H1 (cell line): Measurements from ENCODE around the gene HOXB9. TPM values are rescaled to one million over a fixed set of nuclear protein-coding genes. Genes with fewer than 3 reads are reported as not detected.

Source experiments
- CTCF ChIA-PET: fragments of 300-600 bp; sonication (Branson Sonifier 250); formaldehyde crosslinking; loops from one replicate; lab custom pipeline; 2021; ENCODE audit not compliant: partially characterized antibody; lab: Charles Lee
- POLR2A ChIA-PET: fragments of 300-600 bp; sonication (Branson Sonifier 250); formaldehyde crosslinking; loops from one replicate; lab custom pipeline; 2021; ENCODE audit warnings: inconsistent platforms; ENCODE audit not compliant: partially characterized antibody; lab: Charles Lee
- DNase-seq, 2 experiments: peaks; one replicate each; pipeline versions ENCODE4 v3.0.0 to v3.0.0-alpha.2; 2010 to 2022; ENCODE audit warnings: low spot score in 2 of 2, low read depth in 1 of 2, mixed read lengths in 1 of 2
- FAIRE-seq: peaks from 2 replicates; lab custom pipeline; 2011; peaks lifted over from hg19 to GRCh38; lab: Jason Lieb, UNC
- H2AFZ ChIP-seq: 2 replicates; pipeline ENCODE4 v1.8.1; 2012; ENCODE audit warnings: low read length, inconsistent platforms
- H2AK5ac ChIP-seq: 2 replicates; pipeline ENCODE4 v1.6.1; 2013; ENCODE audit warnings: low read depth, low read length
- H2BK120ac ChIP-seq: replicated peaks from 2 replicates; pipeline ENCODE3; 2013; ENCODE audit warnings: low read depth, low read length, inconsistent platforms
- H2BK12ac ChIP-seq: 2 replicates; pipeline ENCODE4 v1.6.1; 2013; ENCODE audit warnings: low read depth, low read length
- H2BK15ac ChIP-seq: 2 replicates; pipeline ENCODE4 v1.6.1; 2013; ENCODE audit warnings: low read length
- H2BK20ac ChIP-seq: 2 replicates; pipeline ENCODE4 v1.6.1; 2013; ENCODE audit warnings: low read length
- H2BK5ac ChIP-seq: 2 replicates; pipeline ENCODE4 v1.6.1; 2013; ENCODE audit warnings: low read depth, low read length
- H3K14ac ChIP-seq: 2 replicates; pipeline ENCODE4 v1.6.1; 2013; ENCODE audit warnings: inconsistent platforms; ENCODE audit not compliant: insufficient read length
- H3K18ac ChIP-seq: 2 replicates; pipeline ENCODE4 v1.6.1; 2013; ENCODE audit warnings: low read length; ENCODE audit errors: extremely low read depth
- H3K23ac ChIP-seq: 2 replicates; pipeline ENCODE4 v1.6.1; 2013; ENCODE audit warnings: inconsistent platforms; ENCODE audit not compliant: insufficient read length
- H3K23me2 ChIP-seq: 2 replicates; pipeline ENCODE4 v1.6.1; 2013; ENCODE audit warnings: low read depth, low read length
- H3K27ac ChIP-seq: 2 replicates; pipeline ENCODE4 v1.6.1; 2011; ENCODE audit warnings: low read depth, low read length, inconsistent platforms
- H3K27me3 ChIP-seq, 4 experiments: replicated peaks in 1 of 4; 1 replicate in 1 of 4; 2 replicates in 3 of 4; pipeline versions ENCODE4 v1.6.1 to v1.8.1; 2011 to 2013; ENCODE audit warnings: low read length in 3 of 4, mild to moderate bottlenecking in 3 of 4, inconsistent platforms in 2 of 4, mixed read lengths in 2 of 4, moderate library complexity in 1 of 4; ENCODE audit not compliant: control insufficient read depth in 3 of 4, insufficient read depth in 3 of 4; ENCODE audit errors: extremely low read depth in 1 of 4
- H3K36me3 ChIP-seq, 4 experiments: 2 replicates each; pipeline versions ENCODE4 v1.6.1 to v1.8.1; 2011 to 2013; ENCODE audit warnings: mild to moderate bottlenecking in 4 of 4, low read length in 3 of 4, moderate library complexity in 2 of 4, control low read depth in 1 of 4, inconsistent platforms in 1 of 4; ENCODE audit not compliant: insufficient read depth in 4 of 4, control insufficient read depth in 2 of 4
- H3K4ac ChIP-seq: replicated peaks from 2 replicates; pipeline ENCODE3; 2013; ENCODE audit warnings: low read length, low read depth, mixed read lengths, inconsistent platforms; ENCODE audit not compliant: insufficient read length
- H3K4me1 ChIP-seq, 4 experiments: replicated peaks in 1 of 4; 1 replicate in 1 of 4; 2 replicates in 3 of 4; pipeline versions ENCODE4 v1.6.1 to v1.8.1; 2011 to 2013; ENCODE audit warnings: low read length in 3 of 4, inconsistent platforms in 2 of 4, mixed read lengths in 1 of 4; ENCODE audit not compliant: insufficient read depth in 4 of 4, control insufficient read depth in 3 of 4
- H3K4me2 ChIP-seq, 2 experiments: 2 replicates each; pipeline versions ENCODE4 v1.6.1 to v1.8.1; 2011 to 2013; ENCODE audit warnings: low read depth in 2 of 2, low read length in 2 of 2, control low read depth in 1 of 2, inconsistent platforms in 1 of 2, mild to moderate bottlenecking in 1 of 2; ENCODE audit not compliant: insufficient read depth in 1 of 2
- H3K4me3 ChIP-seq, 4 experiments: fragments of 200-600, 300-600 bp in 1 of 4; sonication (generic), shearing (Covaris generic), sonication (Bioruptor Twin) in 1 of 4; 2 replicates each; pipeline versions ENCODE4 v1.5.1 to v1.8.1; 2011 to 2016; ENCODE audit warnings: low read length in 4 of 4, low read depth in 3 of 4, control low read depth in 2 of 4, inconsistent platforms in 2 of 4, mild to moderate bottlenecking in 2 of 4, mixed read lengths in 1 of 4, moderate library complexity in 1 of 4; ENCODE audit not compliant: insufficient read depth in 2 of 4; ENCODE audit errors: extremely low read depth in 1 of 4
- H3K56ac ChIP-seq: replicated peaks from 2 replicates; pipeline ENCODE3; 2013; ENCODE audit warnings: low read depth, mild to moderate bottlenecking, mixed read lengths, low read length, inconsistent platforms; ENCODE audit not compliant: insufficient read length
- H3K79me1 ChIP-seq: 2 replicates; pipeline ENCODE4 v1.6.1; 2013; ENCODE audit warnings: low read depth, low read length, control low read depth
- H3K79me2 ChIP-seq, 2 experiments: 2 replicates each; pipeline versions ENCODE4 v1.6.1 to v1.8.1; 2012 to 2013; ENCODE audit warnings: low read length in 2 of 2, mild to moderate bottlenecking in 2 of 2, inconsistent platforms in 1 of 2; ENCODE audit not compliant: insufficient read depth in 2 of 2, control insufficient read depth in 1 of 2
- H3K9ac ChIP-seq, 4 experiments: replicated peaks in 1 of 4; 1 replicate in 1 of 4; 2 replicates in 3 of 4; pipeline versions ENCODE4 v1.6.1 to v1.8.1; 2011 to 2013; ENCODE audit warnings: low read depth in 3 of 4, low read length in 3 of 4, control low read depth in 2 of 4, mild to moderate bottlenecking in 2 of 4, moderate library complexity in 2 of 4, inconsistent platforms in 1 of 4; ENCODE audit errors: extremely low read depth in 1 of 4
- H3K9me3 ChIP-seq, 2 experiments: 2 replicates each; pipeline versions ENCODE4 v1.6.1 to v1.8.1; 2012 to 2013; ENCODE audit warnings: mild to moderate bottlenecking in 2 of 2, moderate library complexity in 2 of 2, control low read depth in 1 of 2, inconsistent platforms in 1 of 2, low read depth in 1 of 2, low read length in 1 of 2, mixed read lengths in 1 of 2; ENCODE audit not compliant: insufficient read depth in 2 of 2
- H4K20me1 ChIP-seq, 2 experiments: replicated peaks in 1 of 2; 2 replicates each; pipeline versions ENCODE3 to v1.8.1; 2011 to 2013; ENCODE audit warnings: inconsistent platforms in 2 of 2, low read length in 2 of 2, mild to moderate bottlenecking in 1 of 2; ENCODE audit not compliant: insufficient read depth in 2 of 2, control insufficient read depth in 1 of 2
- H4K5ac ChIP-seq: 2 replicates; pipeline ENCODE4 v1.6.1; 2013; ENCODE audit warnings: low read length, low read depth, mixed read lengths, inconsistent platforms; ENCODE audit not compliant: insufficient read length
- H4K8ac ChIP-seq: 2 replicates; pipeline ENCODE4 v1.8.0; 2013; ENCODE audit warnings: mild to moderate bottlenecking, moderate library complexity, low read length, inconsistent platforms; ENCODE audit not compliant: insufficient read depth; ENCODE audit errors: extremely low read depth
- H4K91ac ChIP-seq: replicated peaks from 2 replicates; pipeline ENCODE3; 2013; ENCODE audit warnings: low read length, mixed read lengths, inconsistent platforms; ENCODE audit not compliant: insufficient read length
- CBX8 ChIP-seq: fragments of 300-800, 300-1000 bp; sonication (generic); IDR thresholded peaks from 2 replicates; pipeline ENCODE4 v1.7.1; 2016; ENCODE audit warnings: low read depth, low read length, borderline replicate concordance
- RNF2 ChIP-seq: fragments of 200-900, 300-1000 bp; sonication (generic); IDR thresholded peaks from 2 replicates; pipeline ENCODE4 v1.7.1; 2016; ENCODE audit warnings: borderline replicate concordance, low read depth, mild to moderate bottlenecking, antibody characterized with exemption, low read length; ENCODE audit not compliant: poor library complexity, severe bottlenecking; ENCODE audit errors: missing control alignments
- SIN3A ChIP-seq, 2 experiments: IDR thresholded peaks in 1 of 2; conservative IDR thresholded peaks in 1 of 2; 2 replicates each; pipeline ENCODE4 v1.6.1; 2011 to 2012; ENCODE audit warnings: low read length in 2 of 2, improper control_type of control experiment in 1 of 2, low read depth in 1 of 2, mild to moderate bottlenecking in 1 of 2
- WGBS, 2 experiments: shearing (Covaris generic) in 1 of 2; methylation state at CpG; one replicate each; pipeline versions ENCODE4 v1.1.6 to v1.1.7; 2013 to 2015; ENCODE audit warnings: low lambda C conversion rate in 2 of 2, mixed read lengths in 2 of 2, inconsistent platforms in 1 of 2, low coverage in 1 of 2, missing lambda C conversion rate in 1 of 2; ENCODE audit not compliant: insufficient replicate concordance in 2 of 2, insufficient coverage in 1 of 2, insufficient read length in 1 of 2; ENCODE audit errors: extremely low coverage in 1 of 2, missing lambda C conversion rate in 1 of 2; 5-methylcytosine and 5-hydroxymethylcytosine counted together
- polyA plus RNA-seq, 7 experiments: library from polyadenylated mRNA; depleted of rRNA in 3 of 7; stranded (reverse) in 5 of 7; unstranded in 2 of 7; fragments of >200 nt in 5 of 7; fragments of 200-250 nt in 2 of 7; gene quantifications; 1 replicate in 5 of 7; 2 replicates in 1 of 7; 4 replicates in 1 of 7; pipeline versions ENCODE4 v1.2.1 to v1.2.3, GENCODE V29; 2011 to 2013; ENCODE audit warnings: missing spikeins in 2 of 7, mixed read lengths in 2 of 7
- total RNA-seq: library from RNA; stranded (reverse); fragmentation: NEBNext Ultra II Directional; extraction: Animal tissue kit (Norgen Biotek cat#: 25700); gene quantifications from 2 replicates; pipeline ENCODE4 v1.2.1, GENCODE V29; 2021

HOXB9 gene
- total and polyA plus RNA-seq, 2 of the 8 experiments (the other 6 are each of a cell fraction or from before 2014, with no cell fraction given): not detected

DNA sequence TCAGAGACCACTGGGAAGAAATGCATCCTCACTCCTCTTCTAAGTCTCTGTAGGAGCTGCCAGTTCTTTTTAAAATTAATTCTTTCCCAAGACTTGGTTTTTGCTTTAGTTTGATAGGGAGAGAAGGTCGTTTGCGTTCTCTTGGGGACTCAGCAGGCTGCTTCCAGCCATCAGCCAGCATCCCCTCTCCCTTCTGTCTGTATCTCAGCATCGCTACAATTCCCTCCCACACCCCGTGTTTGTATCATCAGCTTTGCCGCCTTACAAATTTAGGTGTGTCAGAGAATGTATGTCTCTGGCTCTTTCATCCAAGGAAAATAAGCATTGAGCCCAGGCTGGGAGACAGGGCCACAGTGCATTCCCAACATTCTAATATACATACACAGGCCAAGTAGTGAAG lies 26.8 kb downstream of the HOXB9 start:
- H3K27ac ChIP-seq: no peak overlapping the region
- H3K4me3 ChIP-seq: no peak overlapping the region
- H3K79me2 ChIP-seq: no peaks in the 10 kb centered on the region
- no peak overlapping the region for H3K23ac ChIP-seq
- ChIA-PET CTCF (interaction anchor here (1.0 to 2.1 kb wide), 5 partner anchors 11 to 70 kb away, joined by 3 to 8 read pairs (median 5); no protein-coding TSS in a partner anchor), POLR2A (interaction anchor here (1.4 kb wide), 1 partner anchor 12 kb away, joined by 4 read pairs; no protein-coding TSS in a partner anchor)
- no peak for FAIRE-seq
- no peak overlapping the region for H3K4me2 ChIP-seq
- peak overlapping the region; percentile 8; the same call in 1 of the 2 replicates for H2AK5ac ChIP-seq
- peaks cover 0 to 3% (median 0%) of the 10 kb centered on the region in 4 experiments; a peak in 1 of 8 replicates for H3K36me3 ChIP-seq
- H2AFZ ChIP-seq: no peak overlapping the region
- no peak overlapping the region for H4K8ac ChIP-seq
- no peak overlapping the region for H3K14ac ChIP-seq
- H4K5ac ChIP-seq: no peak overlapping the region
- no peak overlapping the region for H2BK12ac ChIP-seq
- H4K91ac ChIP-seq: no peak overlapping the region
- H2BK5ac ChIP-seq: no peak overlapping the region
- H3K23me2 ChIP-seq: no peaks in the 10 kb centered on the region; the same call in 1 of the 2 replicates
- no peak overlapping the region for H3K4ac ChIP-seq
- peaks cover 38 to 59% of the 10 kb centered on the region in 2 experiments for H4K20me1 ChIP-seq
- H3K79me1 ChIP-seq: no peaks in the 10 kb centered on the region
- H2BK20ac ChIP-seq: no peak overlapping the region
- H3K9ac ChIP-seq: no peak overlapping the region
- TF ChIP-seq RNF2 (peak; percentile 55), SIN3A (conservative IDR thresholded peaks at IDR 0.05 in 1 of 2, IDR thresholded peaks at IDR 0.05 in 1 of 2; ENCODE audit: low read depth in 1 of 2, low read length in 2 of 2) (no peak), CBX8 (peak; percentile 28; the same call in 1 of the 2 replicates)
- TF ChIP-seq, all 59 proteins: peak for 2
- Histone ChIP-seq H2BK15ac (no peak overlapping the region), H3K27me3 (peaks cover 99 to 100% (median 100%) of the 10 kb centered on the region in 4 experiments), H3K4me1 (peaks cover 0 to 8% (median 4%) of the 10 kb centered on the region in 4 experiments; a peak in 4 of 7 replicates), H2BK120ac (no peak overlapping the region), H3K9me3 (no peaks in the 10 kb centered on the region), H3K18ac (no peak overlapping the region), H3K56ac (no peak overlapping the region)
- WGBS, 2 experiments: 30% methylated on average over 5 of the region's 5 CpGs; no CpG with 5 or more reads in 1 of the 2 experiments
- DNase-seq: no peak
